HT-29 (cell line): ENCODE results near the gene IL4R. TPM values are rescaled to one million over a fixed set of nuclear protein-coding genes. Genes with fewer than 3 reads are reported as not detected.
"Not testable (repeated sequence)": the region's sequence is repeated elsewhere in the genome, so short reads cannot be mapped to it uniquely, and the experiment has no call there.

Experiments
- DNase-seq: peaks from one replicate; pipeline ENCODE4 v3.0.0-alpha.2; 2015; ENCODE audit warnings: low spot score
- total RNA-seq: library from RNA; depleted of rRNA; stranded (reverse); fragments of >200 nt; shearing (Covaris generic); gene quantifications from 2 replicates; pipeline ENCODE4 v1.2.3, GENCODE V29; 2014; rRNA removed

IL4R gene
- total RNA-seq, 1 experiment from 2014 or later, result 58.2 TPM

DNA sequence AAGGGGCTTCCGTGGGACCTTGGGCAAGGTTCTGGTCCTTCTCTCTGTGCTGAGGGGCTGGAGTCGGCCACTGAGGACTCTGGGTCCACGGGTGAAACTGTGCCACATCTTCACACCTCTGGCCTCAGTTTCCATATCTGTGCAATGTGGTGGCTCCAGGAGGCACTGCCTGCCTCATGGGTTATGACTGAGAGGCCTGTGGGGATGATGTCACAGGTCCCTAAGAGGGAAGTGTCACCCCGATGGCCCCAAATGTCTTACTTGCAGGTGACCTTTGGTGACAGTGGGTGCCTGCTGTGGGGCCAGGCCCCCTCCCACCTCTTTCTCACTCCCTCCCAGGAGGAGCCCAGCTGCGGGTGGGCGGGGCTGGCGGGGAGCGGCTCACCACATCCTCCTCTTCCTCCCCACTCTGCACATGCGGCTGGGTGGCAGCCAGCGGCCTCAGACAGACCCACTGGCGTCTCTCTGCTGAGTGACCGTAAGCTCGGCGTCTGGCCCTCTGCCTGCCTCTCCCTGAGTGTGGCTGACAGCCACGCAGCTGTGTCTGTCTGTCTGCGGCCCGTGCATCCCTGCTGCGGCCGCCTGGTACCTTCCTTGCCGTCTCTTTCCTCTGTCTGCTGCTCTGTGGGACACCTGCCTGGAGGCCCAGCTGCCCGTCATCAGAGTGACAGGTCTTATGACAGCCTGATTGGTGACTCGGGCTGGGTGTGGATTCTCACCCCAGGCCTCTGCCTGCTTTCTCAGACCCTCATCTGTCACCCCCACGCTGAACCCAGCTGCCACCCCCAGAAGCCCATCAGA, 88.2 kb downstream of the IL4R start, which contains the start of gene IL21R:
Gene IL21R (plus strand): TSS at position 407 of the 801 bp plus-strand sequence. CDS start 27,898 bp downstream, outside the sequence.
- no peak for DNase-seq

DNA sequence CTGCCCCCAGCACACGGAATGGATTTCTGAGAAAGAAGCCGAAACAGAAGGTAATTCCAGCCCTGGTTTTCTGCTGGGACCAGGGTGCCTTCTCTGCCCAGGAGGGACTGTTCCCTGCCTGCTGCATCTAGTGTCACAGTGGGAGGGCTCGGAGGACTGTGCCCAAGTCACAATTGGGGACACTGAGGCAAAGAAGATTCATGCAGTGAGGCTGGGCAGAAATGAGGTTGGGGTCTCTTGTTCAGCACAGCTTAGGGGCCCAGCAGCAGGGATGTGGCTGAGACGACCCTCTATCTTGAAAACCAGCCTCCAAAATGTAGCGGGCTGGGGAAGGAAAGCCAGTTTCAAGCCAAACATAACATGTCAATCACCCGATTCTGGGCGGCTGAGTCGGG, 88.8 kb downstream of the IL4R start:
- no peak for DNase-seq

DNA sequence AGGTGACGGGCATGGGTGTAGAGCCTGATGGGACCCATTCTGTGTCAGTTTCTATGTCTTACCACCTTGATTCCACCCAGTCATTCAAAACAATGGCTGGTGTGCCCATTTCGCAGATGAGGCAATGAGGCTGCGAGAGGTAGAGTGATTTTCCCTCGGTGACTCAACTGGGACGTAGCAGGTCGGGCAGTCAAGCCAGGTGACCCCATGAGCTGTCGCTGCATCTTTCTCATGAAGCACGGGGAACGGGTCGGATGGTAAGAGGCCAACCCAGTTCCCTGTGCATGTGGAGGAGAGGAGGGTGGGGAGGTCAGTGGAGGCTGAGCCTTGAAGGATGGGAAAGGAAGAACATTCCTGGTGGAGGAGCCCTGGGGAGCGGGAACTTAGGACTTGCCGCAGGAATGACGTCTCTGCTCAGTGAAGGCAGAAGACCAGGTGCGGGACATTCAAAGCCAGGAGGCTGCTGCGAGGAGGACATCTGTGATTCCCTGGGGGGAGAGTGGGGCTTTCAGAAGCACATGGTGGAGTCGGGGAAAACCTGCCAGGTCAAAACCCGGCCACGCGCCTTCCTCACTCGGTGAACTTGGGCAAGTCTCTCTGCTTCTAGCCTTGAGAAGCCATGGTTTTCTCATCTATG, 89.3 kb downstream of the IL4R start:
- DNase-seq, result no peak

DNA sequence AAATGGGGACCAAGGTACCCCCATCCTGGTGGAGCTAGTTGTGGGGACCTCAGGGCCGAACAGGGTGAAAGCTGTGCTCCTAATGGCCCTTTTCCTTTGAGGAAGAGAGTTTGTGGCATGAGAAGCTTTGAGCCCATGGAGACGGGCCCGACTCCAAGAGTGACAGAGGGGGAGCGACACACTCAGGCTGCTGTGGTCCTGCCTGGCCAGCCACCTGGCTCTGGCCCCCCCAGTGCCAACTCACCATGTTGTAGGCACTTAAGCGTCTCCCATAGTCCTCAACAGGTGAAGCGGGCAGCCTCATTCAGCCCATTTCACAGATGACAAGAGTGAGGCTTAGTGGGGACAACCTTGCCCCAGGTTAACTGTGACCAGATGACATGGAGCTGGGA, 89.8 kb downstream of the IL4R start:
- no peak for DNase-seq

DNA sequence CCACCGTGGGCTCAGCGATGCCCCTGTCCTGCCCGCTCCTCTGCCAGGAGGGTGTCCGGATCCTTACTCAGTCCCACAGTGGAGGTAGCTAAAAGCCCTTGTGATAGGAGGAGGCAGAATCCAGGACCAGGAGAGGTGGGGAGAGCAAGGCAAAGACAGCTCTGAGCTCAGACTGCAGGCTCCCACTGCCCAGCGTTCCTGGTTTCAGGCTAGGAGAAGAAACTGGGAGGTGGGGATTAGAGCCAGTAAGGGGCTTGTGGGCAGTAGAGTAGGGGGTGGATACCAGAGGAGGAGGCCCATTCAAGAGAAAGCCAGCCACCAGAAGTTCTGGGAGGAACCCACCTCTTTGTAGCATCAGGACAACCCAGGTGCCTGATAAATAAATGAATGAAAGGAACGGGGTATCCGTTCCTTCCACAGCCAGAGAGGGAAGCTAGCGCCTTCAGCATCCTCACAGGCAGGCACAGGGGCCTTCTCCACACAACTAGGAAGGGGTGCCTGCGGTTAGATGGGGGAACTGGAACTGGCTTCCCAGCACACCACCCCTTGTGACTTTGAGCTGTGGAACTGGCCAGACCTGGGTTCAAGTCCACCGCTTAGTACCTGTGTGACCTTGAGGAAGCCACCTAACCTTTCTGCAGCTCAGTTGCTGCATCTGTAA, 90.5 kb downstream of the IL4R start:
- DNase-seq, result no peak

DNA sequence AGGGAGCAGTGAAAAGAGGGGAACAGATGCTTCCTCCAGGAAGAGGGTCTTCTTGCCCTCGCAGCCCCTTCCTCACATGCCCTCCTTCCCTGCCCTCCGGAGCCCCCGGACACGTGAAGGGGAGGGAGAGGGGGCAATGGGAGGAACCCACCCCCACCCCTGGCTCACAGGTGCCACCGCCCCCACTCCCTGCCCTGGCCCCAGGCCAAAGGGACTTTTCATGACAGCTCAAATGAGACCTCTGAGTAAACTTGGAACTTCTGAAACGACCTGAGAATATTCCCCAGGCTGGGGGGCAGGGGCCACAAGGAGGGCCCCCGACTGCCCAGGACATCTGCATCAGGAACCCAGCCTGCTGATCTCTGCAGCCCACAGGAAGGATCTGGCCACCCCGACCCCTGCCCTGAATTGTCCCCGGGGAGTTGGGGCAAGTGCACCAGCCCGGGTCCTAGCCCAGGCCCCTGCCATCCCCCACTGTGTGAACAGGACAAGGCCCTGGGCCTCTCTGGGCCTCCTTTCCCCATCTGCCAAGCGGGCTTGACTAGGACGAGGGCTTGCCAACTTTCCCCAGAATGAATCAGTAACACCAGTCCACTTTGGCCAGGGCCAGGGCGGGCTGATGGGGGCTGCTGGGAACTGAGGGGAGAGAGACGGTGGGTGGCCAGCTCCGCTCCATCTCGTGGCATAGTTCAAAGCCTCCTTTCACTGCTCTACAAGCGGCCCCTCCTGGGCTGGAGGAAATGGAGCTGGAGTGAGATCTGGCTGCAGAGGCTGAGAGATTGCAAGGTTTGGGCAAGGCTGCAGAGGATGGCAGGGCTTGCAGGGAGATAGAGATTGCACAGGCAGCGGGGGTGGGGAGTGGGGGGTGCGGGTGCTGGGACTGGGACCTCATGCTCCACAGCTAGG, 92.0 kb downstream of the IL4R start:
- no peak for DNase-seq

DNA sequence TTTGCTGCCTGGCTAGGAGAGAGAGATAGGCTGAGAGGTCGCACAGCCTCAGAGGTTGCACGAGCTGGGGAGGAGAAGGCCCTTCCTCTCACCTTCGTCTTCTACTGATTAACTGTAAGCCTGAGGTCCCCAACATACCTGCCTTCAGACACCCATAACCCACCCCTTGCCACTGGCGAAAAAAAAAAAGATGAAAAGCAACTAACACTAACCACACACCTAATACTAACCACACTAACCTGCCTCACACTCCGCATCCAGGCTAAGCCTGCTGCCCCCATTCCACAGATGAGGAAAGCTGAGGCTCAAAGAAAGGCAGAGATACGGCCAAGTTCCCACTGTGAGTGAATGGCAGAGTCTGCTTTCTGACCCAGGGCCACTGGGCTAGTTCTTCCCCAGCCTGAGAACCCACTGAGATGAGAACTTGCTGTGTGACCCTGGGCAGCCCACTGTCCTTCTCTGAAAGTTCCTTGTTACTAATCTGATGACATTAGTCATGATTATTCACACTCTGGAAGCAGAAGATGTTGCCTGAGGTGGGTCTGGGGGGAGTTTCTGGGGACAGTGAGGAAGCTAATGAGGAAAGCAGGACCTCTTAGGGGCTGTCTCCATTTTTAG, 92.8 kb downstream of the IL4R start:
- no peak for DNase-seq

DNA sequence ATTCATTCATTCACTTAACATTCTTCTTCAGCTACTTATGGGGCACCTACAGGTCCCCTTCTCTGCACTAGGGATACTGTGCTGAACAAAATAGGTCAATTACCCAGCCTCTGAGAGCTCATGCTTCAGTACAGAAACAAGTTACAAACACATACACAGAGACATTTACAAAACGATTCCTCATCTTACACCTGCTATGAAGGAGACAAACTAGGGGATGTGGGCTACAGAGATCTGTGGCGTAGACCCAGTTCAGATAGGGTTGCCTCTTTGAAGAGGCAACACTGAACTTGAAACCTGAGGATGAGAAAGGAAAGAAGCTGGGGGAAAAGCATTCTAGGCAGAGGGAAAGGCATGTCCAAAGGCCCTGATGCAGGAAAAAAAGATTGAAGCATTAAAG, 93.4 kb downstream of the IL4R start:
- no peak for DNase-seq

DNA sequence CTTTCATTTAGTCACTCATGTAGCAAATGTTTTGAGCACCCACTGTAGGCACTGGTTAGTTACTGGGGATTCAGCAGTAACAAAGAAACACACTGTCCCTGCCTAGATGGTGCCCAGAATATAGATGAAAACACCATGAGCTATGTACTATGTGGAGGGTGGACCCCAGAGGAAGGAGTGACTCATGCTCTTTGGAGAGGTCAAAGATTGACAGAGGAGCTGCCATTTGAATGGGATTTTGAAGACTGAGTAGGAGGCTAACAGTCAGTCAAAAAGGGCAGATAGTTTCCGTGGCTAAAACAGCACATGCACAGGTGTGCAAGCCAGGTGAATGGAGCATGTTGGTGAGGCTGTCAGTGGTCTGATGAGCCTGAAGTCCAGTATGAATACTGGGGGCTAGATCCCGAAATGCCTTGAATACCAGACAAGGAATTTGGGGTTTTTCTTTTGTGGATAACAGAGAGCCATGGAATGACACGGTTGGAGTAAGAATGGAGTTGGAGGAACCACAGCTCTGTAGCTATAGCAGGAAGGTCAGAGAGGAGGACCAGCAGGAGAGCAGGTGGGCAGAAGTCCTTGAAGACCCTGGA, 94.3 kb downstream of the IL4R start:
- no peak for DNase-seq

DNA sequence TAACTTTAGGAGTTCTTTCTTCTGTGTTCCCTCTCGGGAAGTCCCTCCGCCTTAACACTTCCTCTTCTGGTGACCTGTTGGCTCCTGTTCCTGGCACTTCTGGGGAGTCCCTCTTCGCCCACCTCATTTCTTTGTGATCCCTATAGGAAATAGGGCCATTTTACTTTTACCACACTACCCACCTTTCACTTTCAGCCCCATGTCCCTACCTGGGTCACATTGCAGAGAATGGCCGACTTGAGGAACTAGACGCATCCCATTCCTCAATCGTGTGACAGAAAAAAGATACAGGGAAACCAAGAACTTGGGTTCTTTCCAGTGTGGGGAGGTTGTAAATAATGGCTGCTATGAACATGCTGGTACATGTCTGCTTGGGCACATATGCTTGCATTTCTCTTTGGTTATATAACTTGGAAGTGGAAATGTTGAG, 94.8 kb downstream of the IL4R start:
- no peak for DNase-seq

DNA sequence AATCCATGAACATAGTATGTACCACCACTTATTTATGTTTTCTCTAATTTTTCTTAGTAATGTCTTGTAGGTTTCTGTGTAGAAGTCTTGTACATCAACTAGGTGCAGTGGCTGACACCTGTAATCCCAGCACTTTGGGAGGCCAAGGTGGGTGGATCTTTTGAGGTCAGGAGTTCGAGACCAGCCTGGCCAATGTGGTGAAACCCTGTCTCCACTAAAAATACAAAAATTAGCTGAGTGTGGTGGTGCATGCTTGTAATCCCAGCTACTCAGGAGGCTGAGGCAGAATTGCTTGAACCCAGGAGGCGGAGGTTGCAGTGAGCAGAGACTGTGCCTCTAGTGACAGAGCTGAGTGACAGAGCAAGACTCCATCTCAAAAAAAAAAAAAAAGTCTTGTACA, 96.2 kb downstream of the IL4R start:
- not testable (repeated sequence) for DNase-seq

DNA sequence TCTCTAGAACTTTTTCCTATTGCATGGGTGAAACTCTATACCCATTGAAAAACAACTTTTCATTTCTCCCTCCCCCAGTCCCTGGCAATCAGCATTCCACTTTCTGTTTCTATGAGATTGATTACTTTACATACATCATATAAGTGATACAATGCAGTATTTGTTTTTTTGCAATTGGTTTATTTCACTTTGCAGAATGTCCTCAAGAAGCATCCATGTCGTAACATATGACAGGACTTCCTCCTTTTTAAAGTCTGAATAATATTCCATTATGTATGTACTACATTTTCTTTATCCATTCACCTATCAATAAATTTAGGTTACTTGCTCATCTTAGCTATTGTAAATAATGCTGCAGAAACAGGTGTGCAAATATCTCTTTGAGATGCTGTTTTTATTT, 97.0 kb downstream of the IL4R start:
- no peak for DNase-seq

DNA sequence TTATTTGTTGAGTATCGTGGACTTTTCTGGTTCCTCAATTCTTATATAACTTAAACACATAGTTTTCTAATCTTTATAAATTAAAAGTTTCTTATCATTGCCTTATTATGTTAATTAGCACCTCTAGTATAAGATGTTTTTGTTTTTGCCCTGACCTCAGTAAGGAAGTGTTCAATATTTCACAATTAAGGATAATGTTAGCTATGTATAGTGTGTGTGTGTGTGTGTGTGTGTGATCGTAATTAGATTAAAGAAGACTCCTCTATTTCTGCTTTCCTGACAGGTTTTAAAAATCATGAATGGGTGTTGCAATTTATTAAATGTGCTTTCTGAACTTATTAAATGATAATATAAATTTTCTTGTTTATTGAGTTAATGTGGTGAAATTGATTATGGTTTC, 100.2 kb downstream of the IL4R start:
- no peak for DNase-seq

Other genes starting within 250 kb of the IL4R start
- gene C16orf82, start 247.0 kb upstream of the IL4R start, total RNA-seq, result not detected in 2 replicates
- 3.9 and 6.0 TPM in 2 replicates for gene KDM8, start 110.4 kb upstream of the IL4R start, total RNA-seq
- gene NSMCE1, start 45.2 kb upstream of the IL4R start, total RNA-seq, result 49.9 and 52.3 TPM in 2 replicates
- gene IL21R, start 88.2 kb downstream of the IL4R start, total RNA-seq, result not detected in 2 replicates
- 75.3 and 86.4 TPM in 2 replicates for gene GTF3C1, start 235.9 kb downstream of the IL4R start, total RNA-seq
- gene KATNIP, start 236.2 kb downstream of the IL4R start, total RNA-seq, result 18.8 and 25.2 TPM in 2 replicates